CD4-positive, alpha-beta memory T cell (primary cell): ENCODE measurements around the gene YDJC. TPM values are rescaled to one million over a fixed set of nuclear protein-coding genes. Genes with fewer than 3 reads are reported as not detected.

Experiments used
- CTCF ChIA-PET: fragments of 350-600 bp; sonication (Branson Sonifier 250); formaldehyde crosslinking; loops from one replicate; lab custom pipeline; 2021; ENCODE audit warnings: inconsistent platforms; ENCODE audit not compliant: partially characterized antibody; lab: Charles Lee
- POLR2A ChIA-PET: fragments of 350-600 bp; sonication (Branson Sonifier 250); formaldehyde crosslinking; loops from one replicate; lab custom pipeline; 2021; ENCODE audit not compliant: partially characterized antibody; lab: Charles Lee
- DNase-seq, 5 donors: peaks; one replicate each; pipeline versions ENCODE4 v3.0.0 to v3.0.0-alpha.2; 2020 to 2022; ENCODE audit warnings: mixed read lengths in 1 of 5
- H3K27ac ChIP-seq: one replicate; pipeline ENCODE4 v1.7.0; 2013; ENCODE audit warnings: low read depth, low read length
- H3K27me3 ChIP-seq: 2 replicates; pipeline ENCODE4 v1.7.0; 2013; ENCODE audit warnings: mild to moderate bottlenecking, low read length, moderate library complexity; ENCODE audit not compliant: insufficient read depth
- H3K36me3 ChIP-seq: 2 replicates; pipeline ENCODE4 v1.7.0; 2013; ENCODE audit warnings: mild to moderate bottlenecking, low read length, moderate library complexity; ENCODE audit not compliant: insufficient read depth
- H3K4me1 ChIP-seq: 2 replicates; pipeline ENCODE4 v1.7.0; 2013; ENCODE audit warnings: mild to moderate bottlenecking, low read length, moderate library complexity; ENCODE audit not compliant: insufficient read depth
- H3K4me3 ChIP-seq, 2 donors: one replicate each; pipeline ENCODE4 v1.7.0; 2013; ENCODE audit warnings: low read length in 2 of 2, mild to moderate bottlenecking in 1 of 2
- H3K9me3 ChIP-seq, 2 donors: one replicate each; pipeline ENCODE4 v1.7.0; 2013; ENCODE audit warnings: low read length in 2 of 2, control low read depth in 1 of 2; ENCODE audit not compliant: control insufficient read depth in 1 of 2
- H3K27ac Mint-ChIP-seq, 7 donors: one replicate each; pipeline ENCODE4 v1.8.0; 2020 to 2021; ENCODE audit warnings: mixed read lengths in 7 of 7, mild to moderate bottlenecking in 6 of 7, inconsistent platforms in 3 of 7, moderate library complexity in 3 of 7
- H3K27me3 Mint-ChIP-seq, 2 donors: one replicate each; pipeline ENCODE4 v1.8.0; 2020 to 2021; ENCODE audit warnings: mixed read lengths in 2 of 2
- H3K36me3 Mint-ChIP-seq, 2 donors: one replicate each; pipeline ENCODE4 v1.8.0; 2020 to 2021; ENCODE audit warnings: mixed read lengths in 2 of 2, inconsistent platforms in 1 of 2, mild to moderate bottlenecking in 1 of 2
- H3K4me1 Mint-ChIP-seq, 4 donors: one replicate each; pipeline ENCODE4 v1.8.0; 2020 to 2021; ENCODE audit warnings: mixed read lengths in 4 of 4, mild to moderate bottlenecking in 1 of 4
- H3K4me3 Mint-ChIP-seq, 8 donors: one replicate each; pipeline ENCODE4 v1.8.0; 2020 to 2021; ENCODE audit warnings: mixed read lengths in 8 of 8, mild to moderate bottlenecking in 7 of 8, moderate library complexity in 6 of 8, inconsistent platforms in 3 of 8
- H3K9me3 Mint-ChIP-seq, 8 donors: one replicate each; pipeline ENCODE4 v1.8.0; 2020 to 2021; ENCODE audit warnings: mixed read lengths in 8 of 8, mild to moderate bottlenecking in 5 of 8, inconsistent platforms in 3 of 8, moderate library complexity in 1 of 8
- intact Hi-C: fragments of 100-400 bp; cut with micrococcal nuclease; formaldehyde crosslinking; loops from one replicate; pipeline ENCODE4 v1.15.1; 2023
- polyA plus RNA-seq, 2 donors: library from polyadenylated mRNA; unstranded; fragments of 300-500 nt; fragmentation: Illumina TruSeq; gene quantifications; one replicate each; pipeline ENCODE4 v1.2.3, GENCODE V29; 2021
- total RNA-seq, 2 experiments: library from RNA; stranded (reverse); gene quantifications; one replicate each; pipeline ENCODE4 v1.2.3, GENCODE V29; 2021

YDJC gene
- total and polyA plus RNA-seq, 4 experiments from 2014 or later: 45.7 to 52.8 (median 46.7) TPM

- Mint-ChIP-seq H3K27ac (peak overlapping the region in 1 of 7 donors; percentile 61), H3K4me1 (peaks cover 15 to 26% (median 19%) of the 10 kb centered on the region in 4 donors), H3K4me3 (no peak overlapping the region), H3K27me3 (no peaks in the 10 kb centered on the region), H3K36me3 (peaks cover 37 to 64% of the 10 kb centered on the region in 2 donors), H3K9me3 (no peaks in the 10 kb centered on the region)
- Histone ChIP-seq H3K9me3 (no peaks in the 10 kb centered on the region), H3K36me3 (peaks cover 58% of the 10 kb centered on the region), H3K27me3 (no peaks in the 10 kb centered on the region), H3K4me3 (no peak overlapping the region), H3K27ac (no peak overlapping the region), H3K4me1 (peaks cover 9% of the 10 kb centered on the region)
- intact Hi-C loops: no loop called here
- ChIA-PET POLR2A (interaction anchor here (1.2 kb wide), 1 partner anchor 10 kb away, joined by 3 read pairs; no protein-coding TSS in a partner anchor), CTCF (no interaction called here)
- DNase-seq: no peak
These were observed 42.3 kb upstream of the YDJC start for GRCh38 chr22:21672107-21672629.

GRCh38 chr22:21669026-21669425 lies 39.2 kb upstream of the YDJC start:
- intact Hi-C loops: no loop called here
- H3K9me3 ChIP-seq: no peaks in the 10 kb centered on the region
- CTCF ChIA-PET: no interaction called here
- peaks cover 40% of the 10 kb centered on the region for H3K36me3 ChIP-seq
- H3K4me1 ChIP-seq: peaks cover 25% of the 10 kb centered on the region
- Mint-ChIP-seq H3K36me3 (peaks cover 15 to 47% of the 10 kb centered on the region in 2 donors), H3K4me3 (peak overlapping the region in 2 of 8 donors; percentile 18 to 43), H3K9me3 (no peaks in the 10 kb centered on the region), H3K4me1 (peaks cover 20 to 49% (median 30%) of the 10 kb centered on the region in 4 donors), H3K27ac (peak overlapping the region in 3 of 7 donors; percentile 48 to 65 (median 55)), H3K27me3 (no peaks in the 10 kb centered on the region)
- no peaks in the 10 kb centered on the region for H3K27me3 ChIP-seq
- no peak overlapping the region for H3K27ac ChIP-seq
- no peak overlapping the region for H3K4me3 ChIP-seq
- DNase-seq: no peak
- POLR2A ChIA-PET: no interaction called here

- Mint-ChIP-seq H3K27ac (peak overlapping the region; percentile 52 to 99 (median 76)), H3K9me3 (no peaks in the 10 kb centered on the region), H3K36me3 (peaks cover 8 to 28% of the 10 kb centered on the region in 2 donors), H3K27me3 (no peaks in the 10 kb centered on the region), H3K4me3 (peak overlapping the region; percentile 89 to 100 (median 97)), H3K4me1 (peaks cover 19 to 45% (median 32%) of the 10 kb centered on the region in 4 donors)
- DNase-seq: no peak
- H3K27ac ChIP-seq: peak overlapping the region; percentile 83
- peaks cover 25% of the 10 kb centered on the region for H3K4me1 ChIP-seq
- intact Hi-C loops: loop anchor here (1.0 kb wide), 2 partner anchors 14 to 24 kb away; partner anchors contain the start of gene SDF2L1
- ChIA-PET CTCF (interaction anchor here (1.9 to 2.1 kb wide), 2 partner anchors 24 to 37 kb away, joined by 10 to 15 read pairs; partner anchors contain the start of genes SDF2L1 and YDJC), POLR2A (interaction anchor here (1.0 to 1.9 kb wide), 5 partner anchors 14 to 316 kb away, joined by 3 to 19 read pairs (median 4); partner anchors contain the start of genes CCDC116, TOP3B and YDJC)
- no peaks in the 10 kb centered on the region for H3K27me3 ChIP-seq
- H3K4me3 ChIP-seq: peak overlapping the region; percentile 43 to 97
- no peaks in the 10 kb centered on the region for H3K9me3 ChIP-seq
- peaks cover 18% of the 10 kb centered on the region for H3K36me3 ChIP-seq
These were observed 37.0 kb upstream of the YDJC start for GRCh38 chr22:21666786-21667185.

DNA sequence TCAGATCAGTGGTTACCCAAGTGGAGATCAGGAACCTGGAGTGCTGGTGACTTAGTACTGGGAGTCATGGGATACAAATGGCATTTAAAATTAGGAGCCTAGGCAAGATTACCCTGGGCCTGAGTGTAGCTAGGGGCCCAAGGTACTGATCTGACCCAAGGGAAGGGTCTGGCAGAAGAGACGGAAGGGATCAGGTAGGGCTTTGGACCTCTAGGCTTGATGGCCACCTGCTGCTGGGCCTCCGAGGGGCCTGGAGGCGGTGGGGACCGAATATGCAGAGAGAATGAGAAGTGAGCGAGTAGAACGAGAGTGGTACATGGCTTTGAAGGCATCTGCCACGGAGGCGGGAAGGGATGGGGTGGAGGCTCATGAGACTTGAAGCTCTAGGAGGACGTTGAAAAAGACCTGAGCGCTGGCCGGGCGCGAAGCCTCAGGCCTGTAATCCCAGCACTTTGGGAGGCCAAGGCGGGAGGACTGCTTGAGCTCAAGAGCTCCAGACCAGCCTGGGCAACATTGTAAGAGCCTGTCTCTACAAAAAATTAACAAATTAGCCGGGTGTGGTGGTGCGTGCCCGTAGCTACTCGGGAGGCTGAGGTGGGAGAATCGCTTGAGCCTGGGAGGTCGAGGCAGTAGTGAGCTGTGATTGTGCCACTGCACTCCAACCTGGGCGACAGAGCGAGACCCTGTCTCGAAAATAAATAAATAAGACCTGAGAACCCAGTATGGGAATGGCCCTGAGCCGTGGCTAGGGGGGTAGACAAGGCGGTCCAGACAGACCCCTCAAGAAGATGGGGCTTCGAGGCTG lies 35.4 kb upstream of the YDJC start:
- POLR2A ChIA-PET: interaction anchor here (1.2 to 2.6 kb wide), 9 partner anchors 9 to 317 kb away, joined by 3 to 22 read pairs (median 6); partner anchors contain the start of genes SDF2L1, TOP3B, YDJC and YPEL1

GRCh38 chr22:21663738-21664137 lies 33.9 kb upstream of the YDJC start:
- DNase-seq: no peak
- Mint-ChIP-seq H3K27ac (peak overlapping the region in 1 of 7 donors; percentile 87), H3K9me3 (peaks cover 0 to 2% (median 0%) of the 10 kb centered on the region in 8 donors), H3K36me3 (peaks cover 0 to 6% of the 10 kb centered on the region in 2 donors), H3K27me3 (no peaks in the 10 kb centered on the region), H3K4me1 (peaks cover 10 to 34% (median 22%) of the 10 kb centered on the region in 4 donors), H3K4me3 (peak overlapping the region in 6 of 8 donors; percentile 37 to 81 (median 60))
- H3K36me3 ChIP-seq: no peaks in the 10 kb centered on the region
- no peak overlapping the region for H3K27ac ChIP-seq
- ChIA-PET CTCF (interaction anchor here (1.9 kb wide), 1 partner anchor 17 kb away, joined by 5 read pairs; no protein-coding TSS in a partner anchor), POLR2A (interaction anchor here (2.6 kb wide), 1 partner anchor 22 kb away, joined by 22 read pairs; the partner anchor contains the start of gene SDF2L1)
- H3K4me3 ChIP-seq: no peak overlapping the region
- H3K9me3 ChIP-seq: no peaks in the 10 kb centered on the region
- H3K27me3 ChIP-seq: no peaks in the 10 kb centered on the region
- intact Hi-C loops: no loop called here
- H3K4me1 ChIP-seq: peaks cover 25% of the 10 kb centered on the region

More for the DNA sequence above, 35.4 kb upstream of the YDJC start:
- intact Hi-C loops: no loop called here
- Histone ChIP-seq H3K27me3 (no peaks in the 10 kb centered on the region), H3K4me3 (peak overlapping the region; percentile 43 to 97), H3K36me3 (peaks cover 4% of the 10 kb centered on the region), H3K27ac (peak overlapping the region; percentile 83), H3K9me3 (no peaks in the 10 kb centered on the region), H3K4me1 (peaks cover 25% of the 10 kb centered on the region)
- CTCF ChIA-PET: interaction anchor here (1.3 to 2.1 kb wide), 3 partner anchors 18 to 36 kb away, joined by 3 to 15 read pairs (median 10); partner anchors contain the start of genes SDF2L1 and YDJC
- H3K27ac Mint-ChIP-seq: peak overlapping the region; percentile 93 to 99 (median 98)
- peaks cover 14 to 45% (median 29%) of the 10 kb centered on the region in 4 donors for H3K4me1 Mint-ChIP-seq
- peaks cover 3 to 14% of the 10 kb centered on the region in 2 donors for H3K36me3 Mint-ChIP-seq
- H3K4me3 Mint-ChIP-seq: peak overlapping the region; percentile 89 to 100 (median 97)
- H3K27me3 Mint-ChIP-seq: no peaks in the 10 kb centered on the region
- peaks cover 0 to 2% (median 0%) of the 10 kb centered on the region in 8 donors for H3K9me3 Mint-ChIP-seq
- no peak for DNase-seq

DNA sequence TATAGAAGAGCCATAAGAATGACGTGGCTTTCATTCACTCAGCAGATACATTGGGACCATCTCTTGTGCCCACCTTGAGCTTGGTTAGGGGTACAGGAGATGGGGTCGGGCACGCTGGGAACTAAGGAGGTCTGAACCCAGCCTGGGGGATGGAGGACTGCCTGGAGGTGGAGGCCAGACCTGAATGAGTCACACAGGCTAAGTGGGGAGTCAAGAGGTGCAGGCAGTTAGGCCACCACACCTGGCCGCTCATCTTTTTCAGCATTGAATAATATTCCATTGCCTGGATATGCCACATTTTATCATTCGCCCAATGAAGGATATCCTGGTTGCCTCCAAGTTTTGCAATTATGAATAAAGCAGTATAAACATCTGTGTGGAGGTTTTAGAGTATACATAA lies 32.2 kb upstream of the YDJC start:
- peaks cover 7 to 24% (median 15%) of the 10 kb centered on the region in 4 donors for H3K4me1 Mint-ChIP-seq
- peaks cover 0 to 2% (median 0%) of the 10 kb centered on the region in 8 donors for H3K9me3 Mint-ChIP-seq
- Histone ChIP-seq H3K9me3 (no peaks in the 10 kb centered on the region), H3K27me3 (no peaks in the 10 kb centered on the region), H3K4me1 (peaks cover 22% of the 10 kb centered on the region), H3K27ac (no peak overlapping the region), H3K4me3 (no peak overlapping the region), H3K36me3 (no peaks in the 10 kb centered on the region)
- H3K27ac Mint-ChIP-seq: no peak overlapping the region
- H3K36me3 Mint-ChIP-seq: peaks cover 0 to 6% of the 10 kb centered on the region in 2 donors
- H3K4me3 Mint-ChIP-seq: peak overlapping the region in 1 of 8 donors; percentile 43
- ChIA-PET POLR2A (no interaction called here), CTCF (no interaction called here)
- intact Hi-C loops: no loop called here
- no peaks in the 10 kb centered on the region for H3K27me3 Mint-ChIP-seq
- DNase-seq: no peak
